ENCODE measurements around the gene STAT4.

The STAT4 gene

DNA sequence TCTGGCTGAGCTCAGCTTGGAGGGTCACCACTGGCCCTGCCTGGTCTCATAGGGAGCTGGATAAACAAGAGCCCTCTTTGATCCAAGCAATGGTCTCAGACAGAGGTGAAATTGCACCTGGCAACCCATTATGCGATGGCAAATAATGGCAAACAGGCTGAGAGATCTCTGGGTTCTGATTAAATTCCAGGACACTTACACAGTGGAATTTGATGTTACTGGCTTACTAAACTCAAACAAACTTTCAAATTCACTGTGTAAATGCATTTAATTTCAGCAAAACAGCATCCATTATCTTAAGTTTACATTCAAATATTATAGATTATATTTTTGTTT is 19.5 kb upstream of the STAT4 start:
- no peak overlapping the region for H3K4me3 ChIP-seq (ENCODE audit: low read depth, low read length)
- DNase-seq (ENCODE audit: low read depth, low spot score), result no peak
- TF ChIP-seq CTCF (IDR thresholded peaks at IDR 0.05; ENCODE audit: low read depth, low read length), result no peak
- in situ Hi-C loops (cut with HindIII; ENCODE audit: low sequenced_read_pairs), result loop anchor here (25.0 kb wide), 1 partner anchor 342 kb away; no protein-coding TSS in a partner anchor

- no peak overlapping the region for H3K4me3 ChIP-seq (ENCODE audit: low read depth, low read length)
- in situ Hi-C loops (cut with HindIII; ENCODE audit: low sequenced_read_pairs), result loop anchor here (25.0 kb wide), 1 partner anchor 343 kb away; no protein-coding TSS in a partner anchor
Measured at GRCh38 chr2:191169456-191170300, 18.9 kb upstream of the STAT4 start.

GRCh38 chr2:191167766-191168165 is 17.0 kb upstream of the STAT4 start:
- in situ Hi-C loops (cut with HindIII; ENCODE audit: low sequenced_read_pairs), result loop anchor here (25.0 kb wide), 1 partner anchor 345 kb away; no protein-coding TSS in a partner anchor
- H3K4me3 ChIP-seq (ENCODE audit: low read depth, low read length), result no peak overlapping the region
- TF ChIP-seq CTCF (IDR thresholded peaks at IDR 0.05; ENCODE audit: low read depth, low read length), result no peak
- DNase-seq (ENCODE audit: low read depth, low spot score), result peak; percentile 64

More at GRCh38 chr2:191169456-191170300, 18.9 kb upstream of the STAT4 start:
- no peak for DNase-seq (ENCODE audit: low read depth, low spot score)
- TF ChIP-seq CTCF (IDR thresholded peaks at IDR 0.05; ENCODE audit: low read depth, low read length), result no peak

- in situ Hi-C loops (cut with HindIII; ENCODE audit: low sequenced_read_pairs), result loop anchor here (25.0 kb wide), 1 partner anchor 345 kb away; no protein-coding TSS in a partner anchor
Measured at GRCh38 chr2:191166756-191167445, 16.1 kb upstream of the STAT4 start.

GRCh38 chr2:191166111-191166755 is 15.4 kb upstream of the STAT4 start:
- TF ChIP-seq CTCF (IDR thresholded peaks at IDR 0.05; ENCODE audit: low read depth, low read length), result no peak
- in situ Hi-C loops (cut with HindIII; ENCODE audit: low sequenced_read_pairs), result loop anchor here (25.0 kb wide), 1 partner anchor 346 kb away; no protein-coding TSS in a partner anchor
- H3K4me3 ChIP-seq (ENCODE audit: low read depth, low read length), result no peak overlapping the region
- peak; percentile 56 for DNase-seq (ENCODE audit: low read depth, low spot score)

More at GRCh38 chr2:191166756-191167445, 16.1 kb upstream of the STAT4 start:
- H3K4me3 ChIP-seq (ENCODE audit: low read depth, low read length), result no peak overlapping the region
- DNase-seq (ENCODE audit: low read depth, low spot score), result no peak
- TF ChIP-seq CTCF (IDR thresholded peaks at IDR 0.05; ENCODE audit: low read depth, low read length), result no peak

GRCh38 chr2:191165176-191165643 is 14.4 kb upstream of the STAT4 start:
- peak; percentile 68 for TF ChIP-seq CTCF (IDR thresholded peaks at IDR 0.05; ENCODE audit: low read depth, low read length)
- H3K4me3 ChIP-seq (ENCODE audit: low read depth, low read length), result no peak overlapping the region
- in situ Hi-C loops (cut with HindIII; ENCODE audit: low sequenced_read_pairs), result loop anchor here (25.0 kb wide), 1 partner anchor 347 kb away; no protein-coding TSS in a partner anchor
- DNase-seq (ENCODE audit: low read depth, low spot score), result peak; percentile 79

Data from astrocyte of the spinal cord (primary cell).